HEK293 (cell line): Measurements from ENCODE around the gene EIF4EBP3.

Source experiments
- KLF1 ChIP-seq: fragments of 450-650 bp; formaldehyde crosslinking; IDR thresholded peaks from 2 replicates; pipeline ENCODE4 v1.5.1; 2016; ENCODE audit warnings: missing biosample characterization, missing genetic modification characterization
- TCF7L2 ChIP-seq: IDR thresholded peaks from 2 replicates; pipeline ENCODE4 v1.6.1; 2011; ENCODE audit warnings: low read depth, mild to moderate bottlenecking, inconsistent platforms, low read length, moderate library complexity, borderline replicate concordance
- ZBTB7A ChIP-seq: fragments of 450-650 bp; formaldehyde crosslinking; IDR thresholded peaks from 2 replicates; pipeline ENCODE4 v1.5.1; 2016; ENCODE audit warnings: low read depth, missing biosample characterization, missing genetic modification characterization
- TF ChIP-seq, protein P1 (sequence below): fragments of 450-650 bp; formaldehyde crosslinking; IDR thresholded peaks from 2 replicates; pipeline ENCODE4 v1.5.1; 2016; ENCODE audit warnings: missing biosample characterization, missing genetic modification characterization
- TF ChIP-seq, protein P2 (sequence below): fragments of 450-650 bp; formaldehyde crosslinking; conservative IDR thresholded peaks from 2 replicates; pipeline ENCODE4 v1.5.1; 2016; ENCODE audit warnings: low read depth, missing biosample characterization, missing genetic modification characterization
- TF ChIP-seq, protein P3 (sequence below): fragments of 450-650 bp; formaldehyde crosslinking; IDR thresholded peaks from 2 replicates; pipeline ENCODE4 v1.5.1; 2016; ENCODE audit warnings: missing biosample characterization, missing genetic modification characterization

DNA sequence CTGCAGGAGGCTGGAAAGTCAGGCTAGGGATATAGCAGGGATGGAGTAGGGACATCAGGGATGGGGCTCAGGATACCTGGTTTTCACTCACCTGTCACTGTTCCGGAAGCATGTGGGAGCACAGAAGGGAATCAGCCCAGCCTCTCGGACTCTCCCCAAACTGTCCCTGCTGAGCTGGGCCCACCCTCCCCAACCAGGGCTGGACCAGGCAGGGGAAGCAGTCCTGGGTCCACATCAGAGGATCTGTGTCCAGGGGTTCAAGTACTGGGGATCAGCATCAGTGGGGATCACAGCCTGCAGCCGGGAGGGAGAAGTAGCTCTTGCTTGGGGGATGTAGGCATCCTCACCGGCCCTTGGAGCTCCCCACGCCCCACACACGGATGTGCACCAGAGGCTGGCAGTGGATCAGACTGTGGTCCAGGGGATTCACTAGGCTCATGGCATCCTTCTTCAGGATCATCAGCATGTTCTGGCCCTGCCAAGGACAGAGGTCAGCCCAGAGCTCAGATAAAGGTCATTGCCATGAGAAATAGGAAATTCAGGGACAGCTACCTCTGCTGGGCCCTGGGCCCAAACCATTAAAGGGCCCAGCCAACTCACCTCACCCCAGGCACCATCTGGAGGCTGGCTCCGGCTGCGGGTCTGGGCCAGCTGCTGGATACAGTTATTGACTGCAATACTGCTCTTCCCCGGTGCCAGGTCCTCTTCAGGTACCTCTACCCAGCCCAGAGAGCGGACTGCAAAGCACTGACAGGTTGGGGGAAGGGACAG is 14.5 kb downstream of the EIF4EBP3 start:
- TF ChIP-seq, protein P1, sequence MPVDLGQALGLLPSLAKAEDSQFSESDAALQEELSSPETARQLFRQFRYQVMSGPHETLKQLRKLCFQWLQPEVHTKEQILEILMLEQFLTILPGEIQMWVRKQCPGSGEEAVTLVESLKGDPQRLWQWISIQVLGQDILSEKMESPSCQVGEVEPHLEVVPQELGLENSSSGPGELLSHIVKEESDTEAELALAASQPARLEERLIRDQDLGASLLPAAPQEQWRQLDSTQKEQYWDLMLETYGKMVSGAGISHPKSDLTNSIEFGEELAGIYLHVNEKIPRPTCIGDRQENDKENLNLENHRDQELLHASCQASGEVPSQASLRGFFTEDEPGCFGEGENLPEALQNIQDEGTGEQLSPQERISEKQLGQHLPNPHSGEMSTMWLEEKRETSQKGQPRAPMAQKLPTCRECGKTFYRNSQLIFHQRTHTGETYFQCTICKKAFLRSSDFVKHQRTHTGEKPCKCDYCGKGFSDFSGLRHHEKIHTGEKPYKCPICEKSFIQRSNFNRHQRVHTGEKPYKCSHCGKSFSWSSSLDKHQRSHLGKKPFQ: no peak
- TF ChIP-seq, protein P2, sequence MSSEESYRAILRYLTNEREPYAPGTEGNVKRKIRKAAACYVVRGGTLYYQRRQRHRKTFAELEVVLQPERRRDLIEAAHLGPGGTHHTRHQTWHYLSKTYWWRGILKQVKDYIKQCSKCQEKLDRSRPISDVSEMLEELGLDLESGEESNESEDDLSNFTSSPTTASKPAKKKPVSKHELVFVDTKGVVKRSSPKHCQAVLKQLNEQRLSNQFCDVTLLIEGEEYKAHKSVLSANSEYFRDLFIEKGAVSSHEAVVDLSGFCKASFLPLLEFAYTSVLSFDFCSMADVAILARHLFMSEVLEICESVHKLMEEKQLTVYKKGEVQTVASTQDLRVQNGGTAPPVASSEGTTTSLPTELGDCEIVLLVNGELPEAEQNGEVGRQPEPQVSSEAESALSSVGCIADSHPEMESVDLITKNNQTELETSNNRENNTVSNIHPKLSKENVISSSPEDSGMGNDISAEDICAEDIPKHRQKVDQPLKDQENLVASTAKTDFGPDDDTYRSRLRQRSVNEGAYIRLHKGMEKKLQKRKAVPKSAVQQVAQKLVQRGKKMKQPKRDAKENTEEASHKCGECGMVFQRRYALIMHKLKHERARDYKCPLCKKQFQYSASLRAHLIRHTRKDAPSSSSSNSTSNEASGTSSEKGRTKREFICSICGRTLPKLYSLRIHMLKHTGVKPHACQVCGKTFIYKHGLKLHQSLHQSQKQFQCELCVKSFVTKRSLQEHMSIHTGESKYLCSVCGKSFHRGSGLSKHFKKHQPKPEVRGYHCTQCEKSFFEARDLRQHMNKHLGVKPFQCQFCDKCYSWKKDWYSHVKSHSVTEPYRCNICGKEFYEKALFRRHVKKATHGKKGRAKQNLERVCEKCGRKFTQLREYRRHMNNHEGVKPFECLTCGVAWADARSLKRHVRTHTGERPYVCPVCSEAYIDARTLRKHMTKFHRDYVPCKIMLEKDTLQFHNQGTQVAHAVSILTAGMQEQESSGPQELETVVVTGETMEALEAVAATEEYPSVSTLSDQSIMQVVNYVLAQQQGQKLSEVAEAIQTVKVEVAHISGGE (tag by site-specific recombination): no peak
- TF ChIP-seq TCF7L2 (no peak), KLF1 (tag by site-specific recombination) (no peak), ZBTB7A (no peak)
- TF ChIP-seq, protein P3, sequence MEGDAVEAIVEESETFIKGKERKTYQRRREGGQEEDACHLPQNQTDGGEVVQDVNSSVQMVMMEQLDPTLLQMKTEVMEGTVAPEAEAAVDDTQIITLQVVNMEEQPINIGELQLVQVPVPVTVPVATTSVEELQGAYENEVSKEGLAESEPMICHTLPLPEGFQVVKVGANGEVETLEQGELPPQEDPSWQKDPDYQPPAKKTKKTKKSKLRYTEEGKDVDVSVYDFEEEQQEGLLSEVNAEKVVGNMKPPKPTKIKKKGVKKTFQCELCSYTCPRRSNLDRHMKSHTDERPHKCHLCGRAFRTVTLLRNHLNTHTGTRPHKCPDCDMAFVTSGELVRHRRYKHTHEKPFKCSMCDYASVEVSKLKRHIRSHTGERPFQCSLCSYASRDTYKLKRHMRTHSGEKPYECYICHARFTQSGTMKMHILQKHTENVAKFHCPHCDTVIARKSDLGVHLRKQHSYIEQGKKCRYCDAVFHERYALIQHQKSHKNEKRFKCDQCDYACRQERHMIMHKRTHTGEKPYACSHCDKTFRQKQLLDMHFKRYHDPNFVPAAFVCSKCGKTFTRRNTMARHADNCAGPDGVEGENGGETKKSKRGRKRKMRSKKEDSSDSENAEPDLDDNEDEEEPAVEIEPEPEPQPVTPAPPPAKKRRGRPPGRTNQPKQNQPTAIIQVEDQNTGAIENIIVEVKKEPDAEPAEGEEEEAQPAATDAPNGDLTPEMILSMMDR (tag by site-specific recombination): no peak
